Measurements from ENCODE around the gene DIP2C. TPM values are rescaled to one million over a fixed set of nuclear protein-coding genes. Genes with fewer than 3 reads are reported as not detected.
A peak's percentile ranks its signal among the peaks of the same experiment; 100 is the strongest.
"Not testable (repeated sequence)": the region's sequence is repeated elsewhere in the genome, so short reads cannot be mapped to it uniquely, and the experiment has no call there.

DIP2C gene
- total RNA-seq, 2 donors from 2014 or later: 11.0 to 12.2 TPM

GRCh38 chr10:522350-522749 is 167.1 kb downstream of the DIP2C start:
- ATAC-seq: no peak
- no peak for DNase-seq
- intact Hi-C loops (cut with DNase I, micrococcal nuclease): no loop called here

- intact Hi-C loops (cut with DNase I, micrococcal nuclease): no loop called here
- ATAC-seq: peak; percentile 18
- DNase-seq: peak in 1 of 2 donors; percentile 53
Measured at GRCh38 chr10:521261-522250, 167.9 kb downstream of the DIP2C start.

- no peak for DNase-seq
- intact Hi-C loops (cut with DNase I, micrococcal nuclease): no loop called here
- no peak for ATAC-seq
Measured at GRCh38 chr10:520402-520787, 169.1 kb downstream of the DIP2C start.

GRCh38 chr10:519716-520401 is 169.6 kb downstream of the DIP2C start:
- ATAC-seq: no peak
- intact Hi-C loops (cut with DNase I, micrococcal nuclease): no loop called here
- no peak for DNase-seq

GRCh38 chr10:519055-519715 is 170.3 kb downstream of the DIP2C start:
- intact Hi-C loops (cut with DNase I, micrococcal nuclease): no loop called here
- ATAC-seq: no peak
- DNase-seq: no peak

GRCh38 chr10:517872-518475 is 171.5 kb downstream of the DIP2C start:
- intact Hi-C loops (cut with DNase I, micrococcal nuclease): no loop called here
- no peak for ATAC-seq
- no peak for DNase-seq

GRCh38 chr10:517241-517830 is 172.1 kb downstream of the DIP2C start:
- DNase-seq: no peak
- intact Hi-C loops (cut with DNase I, micrococcal nuclease): no loop called here
- no peak for ATAC-seq

- intact Hi-C loops (cut with DNase I, micrococcal nuclease): no loop called here
- ATAC-seq (no peak), DNase-seq (no peak)
Measured at GRCh38 chr10:516764-517163, 172.7 kb downstream of the DIP2C start.

- DNase-seq (no peak), ATAC-seq (no peak)
- intact Hi-C loops (cut with DNase I, micrococcal nuclease): no loop called here
Measured at GRCh38 chr10:515674-516073, 173.8 kb downstream of the DIP2C start.

GRCh38 chr10:514137-514671 is 175.3 kb downstream of the DIP2C start:
- no peak for DNase-seq
- intact Hi-C loops (cut with DNase I, micrococcal nuclease): no loop called here
- ATAC-seq: peak; percentile 18

GRCh38 chr10:513393-513792 is 176.1 kb downstream of the DIP2C start:
- intact Hi-C loops (cut with DNase I, micrococcal nuclease): no loop called here
- DNase-seq (peak; percentile 54 to 63), ATAC-seq (peak; percentile 88)

- DNase-seq: peak in 1 of 2 donors; percentile 3
- intact Hi-C loops (cut with DNase I, micrococcal nuclease); ATAC-seq: not testable (repeated sequence)
Measured at GRCh38 chr10:512661-513060, 176.8 kb downstream of the DIP2C start.

- DNase-seq (peak in 1 of 2 donors; percentile 20), ATAC-seq (no peak)
- intact Hi-C loops (cut with DNase I, micrococcal nuclease): no loop called here
Measured at GRCh38 chr10:511849-512191, 177.6 kb downstream of the DIP2C start.

GRCh38 chr10:511101-511848 is 178.2 kb downstream of the DIP2C start:
- DNase-seq: peak; percentile 91 to 94
- ATAC-seq: peak; percentile 88
- intact Hi-C loops (cut with DNase I, micrococcal nuclease): no loop called here

GRCh38 chr10:510415-510881 is 179.0 kb downstream of the DIP2C start:
- intact Hi-C loops (cut with DNase I, micrococcal nuclease): no loop called here
- ATAC-seq (no peak), DNase-seq (peak in 1 of 2 donors; percentile 53)

- intact Hi-C loops (cut with DNase I, micrococcal nuclease): loop anchor here in 1 of 2 donors (10.0 kb wide), 1 partner anchor 175 kb away; the partner anchor contains the start of gene DIP2C
- DNase-seq (peak in 1 of 2 donors; percentile 21), ATAC-seq (no peak)
Measured at GRCh38 chr10:509361-510102, 179.9 kb downstream of the DIP2C start.

- no peak for ATAC-seq
Measured at GRCh38 chr10:508726-509125, 180.7 kb downstream of the DIP2C start.

More at GRCh38 chr10:508726-509125, 180.7 kb downstream of the DIP2C start:
- intact Hi-C loops (cut with DNase I, micrococcal nuclease): loop anchor here in 1 of 2 donors (10.0 kb wide), 1 partner anchor 176 kb away; the partner anchor contains the start of gene DIP2C
- DNase-seq: no peak

Measured in left colon (tissue), 2 donors.